GM19023 (cell line): Measurements from ENCODE around the gene DSCAML1.

ENCODE experiments used
- ATAC-seq: cut with Tn5 transposase; IDR thresholded peaks from one replicate; pipeline ENCODE4 v1.9.1; 2021; ENCODE audit warnings: mild to moderate bottlenecking, moderate library complexity; ENCODE audit not compliant: unreplicated experiment

DSCAML1 gene

GRCh38 chr11:117439256-117439655 is 357.8 kb downstream of the DSCAML1 start:
- no peak for ATAC-seq

GRCh38 chr11:117438371-117439000 is 358.5 kb downstream of the DSCAML1 start:
- no peak for ATAC-seq

GRCh38 chr11:117437791-117438130 is 359.3 kb downstream of the DSCAML1 start:
- no peak for ATAC-seq

- ATAC-seq, result no peak
These were observed 359.8 kb downstream of the DSCAML1 start for GRCh38 chr11:117437041-117437790.

- ATAC-seq, result no peak
These were observed 361.7 kb downstream of the DSCAML1 start for GRCh38 chr11:117435326-117435725.

- no peak for ATAC-seq
These were observed 362.5 kb downstream of the DSCAML1 start for GRCh38 chr11:117434481-117434880.

GRCh38 chr11:117433717-117434116 is 363.3 kb downstream of the DSCAML1 start:
- no peak for ATAC-seq

GRCh38 chr11:117431436-117431835 is 365.6 kb downstream of the DSCAML1 start:
- ATAC-seq, result no peak

GRCh38 chr11:117430293-117430955 is 366.6 kb downstream of the DSCAML1 start:
- ATAC-seq, result no peak

GRCh38 chr11:117428856-117429229 is 368.2 kb downstream of the DSCAML1 start:
- no peak for ATAC-seq

- ATAC-seq, result no peak
These were observed 368.7 kb downstream of the DSCAML1 start for GRCh38 chr11:117428186-117428855.

- ATAC-seq, result no peak
These were observed 369.6 kb downstream of the DSCAML1 start for GRCh38 chr11:117427356-117427874.

- no peak for ATAC-seq
These were observed 370.1 kb downstream of the DSCAML1 start for GRCh38 chr11:117426941-117427340.

GRCh38 chr11:117426297-117426685 is 370.7 kb downstream of the DSCAML1 start:
- no peak for ATAC-seq

GRCh38 chr11:117425679-117426296 is 371.2 kb downstream of the DSCAML1 start:
- no peak for ATAC-seq

GRCh38 chr11:117424781-117425180 is 372.2 kb downstream of the DSCAML1 start:
- ATAC-seq, result no peak

GRCh38 chr11:117423046-117423575 is 373.9 kb downstream of the DSCAML1 start:
- no peak for ATAC-seq

- ATAC-seq, result no peak
These were observed 375.5 kb downstream of the DSCAML1 start for GRCh38 chr11:117421476-117421875.

- no peak for ATAC-seq
These were observed 376.0 kb downstream of the DSCAML1 start for GRCh38 chr11:117421041-117421440.

GRCh38 chr11:117420598-117420997 is 376.4 kb downstream of the DSCAML1 start:
- no peak for ATAC-seq

- ATAC-seq, result no peak
These were observed 376.9 kb downstream of the DSCAML1 start for GRCh38 chr11:117420143-117420485.
